GM18861 (cell line): Measurements from ENCODE around the gene FAM114A1.
"Not testable (repeated sequence)": the region's sequence is repeated elsewhere in the genome, so short reads cannot be mapped to it uniquely, and the experiment has no call there.

Experiments
- ATAC-seq: cut with Tn5 transposase; IDR thresholded peaks from one replicate; pipeline ENCODE4 v1.9.1; 2021; ENCODE audit not compliant: unreplicated experiment

Gene FAM114A1

DNA sequence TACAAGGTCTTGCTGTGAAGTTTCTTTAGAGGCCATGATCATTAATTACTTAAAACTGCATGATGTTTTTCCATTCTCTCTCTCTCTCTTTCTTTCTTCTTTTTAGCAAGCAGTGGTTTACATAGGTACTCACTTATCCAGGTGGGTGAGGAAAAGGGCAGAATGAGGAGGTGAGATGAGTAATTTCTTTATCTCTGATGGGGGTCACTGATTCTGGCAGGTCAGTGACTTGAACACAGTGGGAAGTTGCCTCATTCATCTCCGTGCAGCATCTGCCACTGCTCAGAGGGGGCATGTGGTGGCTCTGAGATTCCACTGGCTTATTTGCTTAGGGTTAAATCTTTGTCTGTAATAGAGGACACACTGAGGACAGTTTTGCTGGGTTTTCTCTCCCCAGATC is 62.6 kb downstream of the FAM114A1 start:
- ATAC-seq: no peak

- ATAC-seq: no peak
Measured at GRCh38 chr4:38930707-38931106, 63.1 kb downstream of the FAM114A1 start.

- no peak for ATAC-seq
Measured at GRCh38 chr4:38931125-38931524, 63.5 kb downstream of the FAM114A1 start.

GRCh38 chr4:38935391-38936073 is 67.9 kb downstream of the FAM114A1 start:
- ATAC-seq: no peak

- peak; percentile 97 for ATAC-seq
Measured at GRCh38 chr4:38939165-38939564, 71.6 kb downstream of the FAM114A1 start.

DNA sequence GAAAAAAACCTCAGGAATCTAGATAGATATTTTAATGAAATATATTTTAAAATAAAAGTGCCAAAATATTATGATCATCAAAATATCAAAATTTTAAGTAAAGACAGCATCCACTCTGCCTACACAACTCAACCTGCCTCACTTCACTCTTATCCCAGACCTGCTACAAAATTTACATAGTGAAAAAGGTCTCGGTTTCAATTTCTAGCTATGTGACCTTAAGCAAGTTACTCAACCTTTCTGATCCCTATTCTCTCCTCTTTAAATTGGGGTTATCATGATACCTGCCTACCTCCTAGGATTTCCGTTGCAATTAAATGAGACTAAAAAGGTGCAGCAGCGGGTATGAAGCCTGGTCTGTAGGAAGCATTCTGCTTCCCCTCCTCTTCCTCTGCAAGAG is 72.9 kb downstream of the FAM114A1 start:
- ATAC-seq: no peak

- not testable (repeated sequence) for ATAC-seq
Measured at GRCh38 chr4:38941906-38942305, 74.3 kb downstream of the FAM114A1 start.

GRCh38 chr4:38943343-38943742 is 75.7 kb downstream of the FAM114A1 start:
- no peak for ATAC-seq

- no peak for ATAC-seq
Measured at GRCh38 chr4:38944440-38944839, 76.8 kb downstream of the FAM114A1 start.

GRCh38 chr4:38946919-38947318 is 79.3 kb downstream of the FAM114A1 start:
- ATAC-seq: no peak

GRCh38 chr4:38948551-38948950 is 80.9 kb downstream of the FAM114A1 start:
- ATAC-seq: no peak

DNA sequence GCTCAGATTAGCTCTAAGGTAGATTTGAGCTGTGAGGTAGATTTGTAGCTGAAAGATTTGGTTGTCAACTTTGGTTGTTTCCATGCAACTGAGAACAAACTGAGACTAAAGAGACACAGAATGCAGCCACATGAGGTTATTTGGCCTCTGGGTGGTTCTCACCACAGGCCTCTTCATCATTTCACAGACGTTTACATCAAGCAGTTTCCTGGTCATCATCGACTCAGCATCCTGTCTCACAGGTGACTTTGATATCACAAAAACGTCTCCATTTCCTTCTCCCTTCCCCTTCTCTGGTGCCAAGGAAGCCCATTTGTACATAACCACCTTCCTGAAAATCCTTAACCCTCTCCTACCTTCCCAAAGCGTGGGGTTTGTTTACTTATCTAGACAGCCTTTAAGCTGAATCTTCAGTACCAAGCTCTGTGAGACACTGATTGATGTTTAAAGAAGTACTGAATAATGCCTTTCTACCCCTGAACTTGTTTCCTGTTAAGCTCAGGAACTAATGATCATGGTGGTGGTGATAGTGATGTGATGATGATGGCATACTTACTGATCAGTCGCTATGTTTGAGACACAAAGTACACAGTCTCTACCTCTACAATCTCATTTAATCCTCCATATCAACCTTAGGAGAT is 81.9 kb downstream of the FAM114A1 start:
- ATAC-seq: no peak

DNA sequence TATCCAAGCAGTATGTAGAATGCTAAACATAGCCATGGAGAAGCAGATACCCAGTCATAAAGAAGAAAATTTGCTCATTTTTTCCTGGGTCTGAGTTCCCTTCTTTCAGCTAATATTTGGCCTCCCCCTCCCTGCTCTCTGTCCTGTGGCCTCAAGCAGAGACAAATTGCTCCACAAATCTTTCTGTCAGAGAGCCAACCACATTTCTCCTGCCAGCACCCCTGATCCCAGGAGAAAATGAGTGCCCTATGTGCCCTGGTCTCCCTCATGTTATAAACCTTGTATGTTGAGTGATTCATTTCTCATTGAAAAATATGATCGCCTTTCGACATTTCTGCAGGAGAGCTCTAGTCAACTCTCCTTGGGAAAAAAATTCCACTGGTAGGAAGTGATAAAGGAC is 82.6 kb downstream of the FAM114A1 start:
- no peak for ATAC-seq

GRCh38 chr4:38950734-38951133 is 83.1 kb downstream of the FAM114A1 start:
- no peak for ATAC-seq

- ATAC-seq: no peak
Measured at GRCh38 chr4:38951598-38951997, 84.0 kb downstream of the FAM114A1 start.

DNA sequence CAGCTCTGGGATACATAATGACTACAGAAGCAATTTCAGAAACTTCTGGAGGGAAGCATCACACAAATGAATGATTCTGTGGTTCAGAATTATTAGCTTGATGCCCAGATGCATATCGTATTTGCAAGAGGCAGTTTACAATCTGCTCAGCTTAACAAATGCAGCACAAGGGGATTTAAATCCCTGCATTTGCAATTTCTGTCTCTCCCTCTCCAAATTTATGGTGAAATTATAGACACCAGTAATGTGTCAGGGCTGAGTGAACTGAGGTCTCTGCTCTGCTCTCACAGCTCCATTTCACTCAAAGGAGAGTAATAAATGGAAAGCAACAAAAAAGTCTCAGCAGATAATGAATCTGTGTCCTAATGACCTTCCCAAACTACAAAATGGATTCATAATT is 84.4 kb downstream of the FAM114A1 start:
- ATAC-seq: no peak

DNA sequence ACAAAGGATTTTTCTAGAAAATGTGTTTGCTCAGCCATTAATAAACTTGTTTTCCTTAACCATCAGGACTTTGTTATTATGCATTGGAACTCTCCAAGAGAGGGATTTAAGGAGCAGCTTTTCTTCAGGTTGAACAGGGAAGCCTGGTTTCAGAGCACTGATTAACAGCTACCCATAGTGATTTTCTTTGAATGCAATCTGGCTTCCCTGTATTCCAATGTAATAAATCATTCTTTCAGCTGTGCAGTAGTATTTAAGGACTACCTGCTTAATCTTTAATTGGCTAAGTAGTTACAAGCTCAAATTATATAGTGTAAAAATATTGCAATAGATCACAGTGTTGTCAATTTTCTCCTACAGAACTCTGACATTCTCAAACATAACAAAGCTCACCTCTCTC is 87.1 kb downstream of the FAM114A1 start:
- no peak for ATAC-seq

GRCh38 chr4:38955957-38956356 is 88.4 kb downstream of the FAM114A1 start:
- no peak for ATAC-seq

GRCh38 chr4:38957261-38957815 is 89.7 kb downstream of the FAM114A1 start:
- no peak for ATAC-seq

DNA sequence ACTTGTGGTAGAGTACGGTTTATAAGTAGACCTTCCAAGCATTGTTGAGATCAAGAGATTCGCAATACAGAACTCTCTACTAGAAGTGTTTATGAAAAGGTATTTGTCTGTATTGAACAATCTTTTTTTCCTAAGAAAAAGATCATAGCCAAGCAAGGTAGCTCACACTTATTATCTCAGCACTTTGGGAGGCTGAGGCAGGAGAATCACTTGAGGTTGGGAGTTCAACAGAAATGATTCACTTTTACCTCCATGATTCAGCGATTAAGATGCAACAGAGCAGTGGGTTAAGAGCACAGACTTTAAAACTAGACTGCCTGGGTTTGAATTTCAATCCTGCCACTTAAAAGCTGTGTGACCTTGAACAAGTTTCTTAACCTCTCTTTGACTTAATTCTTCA is 90.3 kb downstream of the FAM114A1 start:
- ATAC-seq: no peak

- no peak for ATAC-seq
Measured at GRCh38 chr4:38958453-38959190, 91.0 kb downstream of the FAM114A1 start.

DNA sequence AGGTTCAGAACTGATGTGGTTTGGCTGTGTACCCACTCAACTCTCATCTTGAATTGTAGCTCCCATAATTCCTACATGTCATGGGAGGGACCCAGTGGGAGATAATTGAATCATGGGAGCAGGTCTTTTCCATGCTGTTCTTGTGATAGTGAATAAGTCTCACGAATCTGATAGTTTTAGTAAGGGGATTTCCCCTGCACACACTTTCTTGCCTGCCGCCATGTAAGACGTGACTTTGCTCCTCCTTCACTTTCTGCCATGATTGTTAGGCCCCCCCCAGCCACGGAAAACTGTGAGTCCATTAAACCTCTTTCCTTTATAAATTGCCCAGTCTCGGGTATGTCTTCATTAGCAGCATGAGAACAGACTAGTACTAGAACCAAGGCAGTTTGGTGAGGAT is 91.6 kb downstream of the FAM114A1 start:
- not testable (repeated sequence) for ATAC-seq
